Measurements from ENCODE around the gene SMARCD1.

Gene SMARCD1

DNA sequence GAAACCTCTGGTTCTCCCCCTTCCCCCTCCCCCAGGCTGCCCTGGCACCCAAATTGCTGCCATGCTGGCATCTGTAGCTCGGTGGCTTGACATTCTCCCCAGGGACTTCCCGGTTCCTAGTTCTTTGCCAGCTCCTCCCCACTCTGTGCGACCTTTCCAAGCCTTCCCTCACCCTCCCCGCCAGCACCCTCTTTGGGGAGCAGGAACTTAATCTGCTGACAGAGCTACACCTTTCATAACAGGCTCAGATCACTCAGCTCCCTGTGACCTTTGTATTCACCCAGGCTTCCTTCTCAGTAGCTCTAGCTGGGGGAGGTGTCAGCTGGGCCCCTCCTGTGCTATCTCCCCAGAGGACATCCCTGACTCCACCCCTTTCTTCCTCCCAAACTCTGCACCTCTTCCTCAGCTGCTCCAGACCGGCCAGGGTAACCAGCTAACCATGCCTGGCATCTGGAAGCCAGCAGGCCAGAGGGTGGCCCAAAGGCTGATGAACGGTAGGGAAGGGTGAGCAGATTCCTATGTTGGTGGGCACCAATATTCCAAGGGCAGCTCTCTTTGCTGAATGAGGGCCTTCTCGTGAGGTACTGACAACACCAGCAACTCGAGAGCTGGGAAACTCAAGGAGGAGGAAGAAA is 25.1 kb downstream of the SMARCD1 start:
- no peak for DNase-seq (ENCODE audit: insufficient read length, low spot score)
- TF ChIP-seq, protein P1, sequence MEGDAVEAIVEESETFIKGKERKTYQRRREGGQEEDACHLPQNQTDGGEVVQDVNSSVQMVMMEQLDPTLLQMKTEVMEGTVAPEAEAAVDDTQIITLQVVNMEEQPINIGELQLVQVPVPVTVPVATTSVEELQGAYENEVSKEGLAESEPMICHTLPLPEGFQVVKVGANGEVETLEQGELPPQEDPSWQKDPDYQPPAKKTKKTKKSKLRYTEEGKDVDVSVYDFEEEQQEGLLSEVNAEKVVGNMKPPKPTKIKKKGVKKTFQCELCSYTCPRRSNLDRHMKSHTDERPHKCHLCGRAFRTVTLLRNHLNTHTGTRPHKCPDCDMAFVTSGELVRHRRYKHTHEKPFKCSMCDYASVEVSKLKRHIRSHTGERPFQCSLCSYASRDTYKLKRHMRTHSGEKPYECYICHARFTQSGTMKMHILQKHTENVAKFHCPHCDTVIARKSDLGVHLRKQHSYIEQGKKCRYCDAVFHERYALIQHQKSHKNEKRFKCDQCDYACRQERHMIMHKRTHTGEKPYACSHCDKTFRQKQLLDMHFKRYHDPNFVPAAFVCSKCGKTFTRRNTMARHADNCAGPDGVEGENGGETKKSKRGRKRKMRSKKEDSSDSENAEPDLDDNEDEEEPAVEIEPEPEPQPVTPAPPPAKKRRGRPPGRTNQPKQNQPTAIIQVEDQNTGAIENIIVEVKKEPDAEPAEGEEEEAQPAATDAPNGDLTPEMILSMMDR (IDR thresholded peaks at IDR 0.05; ENCODE audit: insufficient read depth, missing control alignments) = no peak
- no peak for FAIRE-seq

DNA sequence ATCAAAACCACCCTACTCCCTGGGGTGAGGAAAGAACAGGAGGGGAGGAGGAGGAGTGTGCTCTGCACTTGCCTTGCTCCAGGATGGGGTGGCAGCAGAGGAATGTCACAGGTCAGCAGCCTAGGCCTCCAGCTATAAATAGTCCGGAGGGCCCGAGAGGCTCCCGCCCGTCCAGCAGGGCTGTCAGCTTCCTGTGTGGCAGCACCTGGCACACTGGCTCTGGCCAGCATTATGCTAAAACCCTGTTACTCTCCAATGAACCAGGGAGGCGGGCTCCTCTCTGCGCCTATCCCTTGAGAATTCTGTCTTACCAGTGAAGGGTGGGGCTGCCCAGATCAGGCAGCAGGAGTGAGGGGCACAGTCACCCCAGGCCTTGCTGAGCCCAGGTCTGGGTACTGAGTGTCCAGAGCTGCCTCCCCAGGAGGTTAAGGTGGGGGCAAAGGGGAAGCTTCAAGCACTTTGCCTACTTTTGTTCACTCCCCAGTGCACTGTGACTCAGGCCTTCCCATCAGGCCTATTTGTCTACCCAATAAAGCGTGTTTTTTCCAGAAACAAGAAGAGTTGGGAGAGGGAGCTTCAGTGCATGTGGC is 25.7 kb downstream of the SMARCD1 start:
- no peak for FAIRE-seq
- DNase-seq (ENCODE audit: insufficient read length, low spot score) = no peak
- TF ChIP-seq, protein P1 (IDR thresholded peaks at IDR 0.05; ENCODE audit: insufficient read depth, missing control alignments) = no peak

DNA sequence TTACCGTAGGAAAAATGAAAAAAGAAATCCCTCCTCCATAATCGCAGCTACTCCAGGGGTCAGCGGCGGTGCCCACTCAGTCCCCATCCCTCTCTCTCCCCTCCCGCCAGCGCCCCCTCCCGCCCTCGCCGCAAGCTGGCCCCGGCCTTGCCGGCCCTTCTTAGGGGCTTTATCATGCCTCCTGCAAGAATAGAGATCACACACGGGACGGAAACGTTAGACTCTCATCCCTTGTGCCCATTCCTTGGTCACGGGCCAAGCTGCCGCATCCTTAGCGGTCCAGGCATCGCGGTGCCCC is 26.2 kb downstream of the SMARCD1 start:
- FAIRE-seq (no peak), DNase-seq (ENCODE audit: insufficient read length, low spot score) (no peak)
- TF ChIP-seq, protein P1 (IDR thresholded peaks at IDR 0.05; ENCODE audit: insufficient read depth, missing control alignments) = no peak

DNA sequence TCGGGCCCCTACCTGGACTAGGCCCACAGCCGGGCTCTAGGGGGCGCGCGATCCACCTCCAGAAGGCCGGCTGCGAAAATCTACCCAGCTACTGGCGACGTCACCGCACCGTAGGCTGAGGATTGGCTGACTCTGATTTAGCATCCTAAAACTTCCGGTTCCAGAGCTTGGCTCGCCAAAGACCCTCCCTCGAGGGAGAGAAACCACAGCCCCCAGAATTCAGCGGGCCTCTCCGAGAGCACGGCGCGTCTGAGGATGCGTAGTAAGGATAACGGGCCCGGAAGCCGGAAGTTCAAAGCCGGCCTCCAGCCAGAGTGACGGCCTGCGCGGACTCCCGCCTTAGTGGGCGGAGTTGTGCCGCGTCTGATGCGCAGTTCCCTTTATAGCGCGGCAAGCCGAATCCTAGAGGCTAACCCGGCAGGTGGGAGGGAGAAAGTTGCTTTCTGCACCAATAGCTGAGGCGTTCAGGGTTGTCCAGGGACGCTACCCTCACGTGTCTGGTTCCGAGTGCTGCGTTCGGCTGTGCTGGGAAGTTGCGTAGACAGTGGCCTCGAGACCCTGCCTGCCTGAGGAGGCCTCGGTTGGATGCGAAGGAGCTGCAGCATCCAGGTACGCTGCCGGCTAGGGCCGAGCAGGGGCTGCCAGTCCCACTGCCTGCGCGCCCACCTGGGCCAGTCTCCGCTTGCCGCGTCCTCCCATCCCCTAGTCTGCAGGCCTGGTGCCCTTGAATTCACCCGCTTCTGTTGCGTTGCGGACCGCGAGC is 26.7 kb downstream of the SMARCD1 start, which contains the start of gene COX14:
Gene COX14 (plus strand): TSS at position 544 of the 763 bp plus-strand sequence. CDS start 7,808 bp downstream, outside the sequence.
- TF ChIP-seq, protein P1 (IDR thresholded peaks at IDR 0.05; ENCODE audit: insufficient read depth, missing control alignments) = peak; percentile 85
- FAIRE-seq = no peak

DNA sequence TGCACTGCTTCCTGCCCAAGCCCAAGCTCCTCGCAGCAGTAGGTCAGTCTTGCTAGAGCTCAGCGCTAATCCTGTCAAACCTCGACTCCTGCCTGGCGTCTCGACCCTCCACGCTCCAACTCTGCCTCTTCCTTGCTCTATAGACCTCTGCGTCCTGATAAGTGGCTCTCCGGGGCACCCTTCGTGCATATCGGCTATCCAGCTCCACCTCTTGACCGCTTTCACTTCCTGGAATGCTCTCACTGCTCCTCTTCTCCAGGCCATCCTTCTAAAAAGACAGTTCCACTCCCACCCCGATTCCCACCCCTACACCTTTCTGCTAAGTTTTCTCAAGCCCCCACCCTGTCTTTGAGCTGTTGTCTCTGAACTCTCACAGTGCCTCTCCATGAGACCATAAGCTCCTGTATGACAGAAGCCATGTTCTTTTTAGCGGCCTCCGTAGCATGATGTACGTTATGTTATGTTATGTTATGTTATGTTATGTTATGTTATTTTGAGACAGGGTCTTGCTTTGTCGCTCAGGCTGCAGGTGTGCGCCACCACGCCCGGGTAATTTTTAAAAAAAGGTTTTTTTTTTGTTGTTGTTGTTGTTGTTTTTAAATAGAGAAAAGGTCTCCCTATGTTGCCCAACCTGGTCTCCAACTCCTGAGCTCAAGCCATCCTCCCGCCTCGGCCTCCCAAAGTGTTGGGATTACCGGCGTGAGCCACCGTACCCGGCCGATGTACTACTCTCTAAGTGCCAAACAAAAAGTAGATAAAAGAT is 27.5 kb downstream of the SMARCD1 start:
- TF ChIP-seq, protein P1 (IDR thresholded peaks at IDR 0.05; ENCODE audit: insufficient read depth, missing control alignments) = no peak
- no peak for DNase-seq (ENCODE audit: insufficient read length, low spot score)
- FAIRE-seq = no peak

More for the DNA sequence above, 26.7 kb downstream of the SMARCD1 start, which contains the start of gene COX14:
- DNase-seq (ENCODE audit: insufficient read length, low spot score) = peak; percentile 88

DNA sequence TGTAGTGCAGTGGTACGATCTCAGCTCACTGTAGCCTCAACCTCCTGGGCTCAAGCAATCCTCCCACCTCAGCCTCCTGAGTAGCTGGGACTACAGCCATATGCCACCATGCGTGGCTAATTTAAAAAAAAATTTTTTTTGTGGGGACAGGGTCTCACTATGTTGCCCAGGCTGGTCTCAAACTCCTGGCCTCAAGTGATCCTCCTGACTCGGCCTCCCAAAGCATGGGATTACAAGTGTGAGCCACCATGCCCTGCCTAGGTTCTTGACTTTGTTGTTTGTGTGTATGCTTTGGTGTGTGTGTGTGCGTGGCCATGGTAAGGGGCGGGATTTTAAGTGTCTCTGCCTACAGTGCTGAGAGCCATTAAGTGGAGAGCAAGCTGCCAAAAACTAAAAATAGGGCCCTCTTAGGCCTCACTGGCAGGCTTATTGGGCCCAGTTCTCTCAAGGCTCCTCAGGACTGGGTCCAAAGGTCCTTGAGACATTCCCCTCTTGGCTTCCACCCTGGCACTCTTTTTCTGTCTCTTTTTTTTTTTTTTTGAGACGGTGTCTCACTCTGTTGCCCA is 32.0 kb downstream of the SMARCD1 start:
- FAIRE-seq (no peak), DNase-seq (ENCODE audit: insufficient read length, low spot score) (no peak)
- TF ChIP-seq, protein P1 (IDR thresholded peaks at IDR 0.05; ENCODE audit: insufficient read depth, missing control alignments) = no peak

All from D721Med (cell line).